CD4-positive, alpha-beta T cell treated with Interleukin-4 for 4 hours (primary cell): ENCODE results near the gene ACSF2.
A peak's percentile ranks its signal among the peaks of the same experiment; 100 is the strongest.
"Not testable (repeated sequence)": the region's sequence is repeated elsewhere in the genome, so short reads cannot be mapped to it uniquely, and the experiment has no call there.

Experiments used
- DNase-seq: peaks from one replicate; pipeline ENCODE4 v3.0.0-alpha.2; 2020

The ACSF2 gene

DNA sequence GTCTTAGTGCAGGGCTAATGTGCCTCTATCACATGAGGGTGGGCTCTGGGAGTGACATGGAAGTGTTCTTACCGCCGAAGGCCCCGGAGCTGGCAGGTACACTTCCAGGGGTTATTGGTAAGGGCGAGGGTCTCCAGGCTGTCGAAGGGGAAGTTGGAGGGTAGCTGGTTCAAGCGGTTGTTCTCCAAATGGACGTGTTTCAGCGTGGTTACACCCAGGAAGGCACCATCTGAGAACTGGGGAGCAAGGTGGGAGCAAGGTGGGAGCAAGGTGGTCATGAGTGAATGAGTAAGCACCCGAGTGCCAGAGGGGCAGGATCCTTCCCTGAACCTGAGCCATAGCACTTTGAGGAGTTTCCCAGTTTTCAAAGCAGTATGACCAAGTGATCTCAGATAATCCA is 39.6 kb downstream of the ACSF2 start:
- DNase-seq, result no peak

DNA sequence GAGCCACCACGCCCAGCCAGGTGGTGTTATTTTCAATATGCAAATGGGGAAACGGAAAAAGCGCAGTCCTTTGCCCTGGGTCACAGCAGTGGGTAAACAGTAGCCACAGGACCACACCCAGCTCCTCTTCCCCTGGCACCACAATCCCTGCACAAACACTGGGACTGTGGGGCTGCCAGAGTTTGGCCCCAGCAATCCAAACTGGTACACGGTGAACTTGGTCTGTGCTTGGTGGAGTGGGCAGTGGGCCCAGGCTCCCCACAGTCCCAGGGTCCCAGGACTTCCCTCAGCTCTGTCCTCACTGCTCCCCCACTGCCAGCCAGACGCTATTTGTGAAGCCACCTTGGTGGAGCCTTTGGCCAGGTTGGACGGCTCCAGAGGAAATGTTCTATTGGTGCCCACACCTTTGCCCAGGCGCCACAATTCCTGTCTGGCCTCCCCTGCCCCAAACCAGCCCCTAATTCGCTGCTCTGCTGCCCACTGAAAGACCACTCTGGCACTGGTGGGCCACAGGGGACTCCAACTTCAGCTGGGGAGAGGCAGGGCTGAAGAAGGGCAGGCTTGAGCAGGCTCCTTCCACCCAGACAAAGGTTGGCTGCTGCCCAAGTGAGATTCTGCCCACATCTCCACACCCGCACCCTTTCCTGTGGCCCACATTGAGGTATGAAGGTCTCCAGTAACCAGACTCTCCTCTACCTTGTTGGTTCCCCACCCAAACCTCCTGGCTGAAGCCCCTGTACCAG is 40.5 kb downstream of the ACSF2 start:
- DNase-seq, result no peak

GRCh38 chr17:50467114-50467854 is 41.3 kb downstream of the ACSF2 start:
- DNase-seq, result no peak

GRCh38 chr17:50467855-50468303 is 41.9 kb downstream of the ACSF2 start:
- no peak for DNase-seq

- no peak for DNase-seq
Observed at GRCh38 chr17:50468304-50469207, 42.5 kb downstream of the ACSF2 start, which contains the start of gene CHAD. Gene CHAD, minus strand, starts transcription at chr17:50468880. Its CDS starts 67 bp downstream, at chr17:50468813.

- no peak for DNase-seq
Observed at GRCh38 chr17:50469208-50469605, 43.2 kb downstream of the ACSF2 start.

DNA sequence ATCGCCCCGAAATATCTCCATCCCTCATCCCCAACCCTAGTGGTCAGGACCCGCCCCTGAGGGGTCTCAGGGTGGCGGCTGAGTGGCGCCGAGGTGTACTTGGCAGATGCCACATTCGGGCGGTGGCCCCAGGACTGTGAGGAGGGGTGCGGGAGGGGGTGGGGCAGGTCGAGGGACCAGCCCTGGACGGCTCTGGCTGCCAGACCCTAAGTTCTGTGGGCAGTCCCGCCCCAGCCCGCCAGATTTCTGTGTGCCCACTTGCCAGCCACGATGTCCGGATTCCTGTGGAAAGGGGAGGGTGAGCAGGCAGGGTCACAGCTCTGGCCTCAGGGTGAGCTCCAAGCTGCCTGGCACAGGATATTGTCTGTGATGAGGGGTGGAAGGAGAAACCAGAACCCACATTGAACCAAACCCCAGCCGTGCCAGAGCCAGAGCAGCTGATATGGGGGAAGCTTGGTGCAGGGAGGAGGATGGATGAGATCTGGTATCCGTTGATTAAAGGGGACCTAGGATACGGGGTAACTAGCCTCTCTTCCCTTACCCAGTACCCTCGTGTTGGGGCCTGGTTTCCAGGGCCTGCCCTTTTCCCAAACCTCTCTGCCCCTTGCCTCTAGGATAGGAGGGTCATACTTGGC is 43.8 kb downstream of the ACSF2 start:
- no peak for DNase-seq

GRCh38 chr17:50470426-50470825 is 44.4 kb downstream of the ACSF2 start:
- no peak for DNase-seq

DNA sequence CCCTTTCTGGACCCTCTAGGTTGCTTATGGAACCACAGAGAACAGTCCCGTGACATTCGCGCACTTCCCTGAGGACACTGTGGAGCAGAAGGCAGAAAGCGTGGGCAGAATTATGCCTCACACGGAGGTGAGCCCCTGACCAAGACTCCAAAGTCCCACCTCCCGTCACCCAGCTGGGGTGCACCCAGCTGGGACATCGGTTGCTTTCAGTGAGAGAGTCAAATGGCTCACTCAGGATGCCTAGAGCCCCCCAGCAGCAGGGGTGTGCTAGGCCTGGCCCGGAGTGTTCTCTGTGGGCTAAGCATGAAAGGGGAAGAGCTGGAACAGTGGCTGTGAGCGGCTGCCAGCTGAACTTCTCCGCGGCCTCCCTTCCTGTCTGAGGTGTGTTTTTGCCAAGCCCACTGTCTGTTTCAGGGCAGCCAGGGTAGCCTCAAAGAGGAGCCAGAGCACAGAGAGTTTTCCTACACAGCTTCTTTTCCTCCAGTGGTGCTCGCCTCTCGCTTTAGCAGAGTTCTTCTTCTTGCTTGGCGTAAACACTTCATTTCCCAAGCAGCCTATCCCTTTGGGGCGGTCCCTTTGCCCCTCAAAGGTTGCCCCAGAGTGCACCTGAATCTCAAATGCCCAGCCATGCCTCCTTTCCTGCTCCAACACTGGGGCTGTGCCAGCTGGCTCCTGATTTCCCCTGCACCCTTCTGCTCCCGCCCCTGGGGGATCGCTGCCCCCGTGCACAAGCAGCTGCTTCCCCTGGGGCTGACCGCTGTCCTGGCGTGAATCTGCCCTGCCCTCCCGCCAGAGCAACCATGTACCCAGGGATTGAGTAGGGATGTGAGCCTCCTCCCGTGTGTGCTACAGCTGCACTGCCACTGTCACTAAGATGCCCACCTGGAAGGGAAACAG is 45.2 kb downstream of the ACSF2 start:
- no peak for DNase-seq

GRCh38 chr17:50472286-50472685 is 46.3 kb downstream of the ACSF2 start:
- DNase-seq, result no peak

GRCh38 chr17:50472761-50473161 is 46.7 kb downstream of the ACSF2 start:
- not testable (repeated sequence) for DNase-seq

DNA sequence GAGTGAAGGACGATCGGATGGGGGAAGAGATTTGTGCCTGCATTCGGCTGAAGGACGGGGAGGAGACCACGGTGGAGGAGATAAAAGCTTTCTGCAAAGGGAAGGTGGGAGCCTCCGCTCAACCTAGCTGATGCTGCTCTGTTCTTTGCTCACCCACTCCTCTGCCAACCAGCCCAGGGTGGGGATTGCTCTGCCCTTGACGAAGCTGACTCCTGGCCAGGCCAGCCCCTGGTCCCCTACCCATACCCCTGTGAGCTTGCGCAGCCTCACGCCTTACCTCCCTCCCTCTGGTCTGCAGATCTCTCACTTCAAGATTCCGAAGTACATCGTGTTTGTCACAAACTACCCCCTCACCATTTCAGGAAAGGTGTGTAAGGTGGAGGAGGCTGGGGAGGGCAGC is 47.9 kb downstream of the ACSF2 start:
- no peak for DNase-seq

DNA sequence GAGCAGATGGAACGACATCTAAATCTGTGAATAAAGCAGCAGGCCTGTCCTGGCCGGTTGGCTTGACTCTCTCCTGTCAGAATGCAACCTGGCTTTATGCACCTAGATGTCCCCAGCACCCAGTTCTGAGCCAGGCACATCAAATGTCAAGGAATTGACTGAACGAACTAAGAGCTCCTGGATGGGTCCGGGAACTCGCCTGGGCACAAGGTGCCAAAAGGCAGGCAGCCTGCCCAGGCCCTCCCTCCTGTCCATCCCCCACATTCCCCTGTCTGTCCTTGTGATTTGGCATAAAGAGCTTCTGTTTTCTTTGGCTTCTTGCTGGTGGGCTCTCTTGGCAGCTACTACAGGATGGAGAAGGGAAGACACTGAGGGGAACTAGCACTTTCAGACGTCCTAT is 48.5 kb downstream of the ACSF2 start:
- DNase-seq, result no peak

DNA sequence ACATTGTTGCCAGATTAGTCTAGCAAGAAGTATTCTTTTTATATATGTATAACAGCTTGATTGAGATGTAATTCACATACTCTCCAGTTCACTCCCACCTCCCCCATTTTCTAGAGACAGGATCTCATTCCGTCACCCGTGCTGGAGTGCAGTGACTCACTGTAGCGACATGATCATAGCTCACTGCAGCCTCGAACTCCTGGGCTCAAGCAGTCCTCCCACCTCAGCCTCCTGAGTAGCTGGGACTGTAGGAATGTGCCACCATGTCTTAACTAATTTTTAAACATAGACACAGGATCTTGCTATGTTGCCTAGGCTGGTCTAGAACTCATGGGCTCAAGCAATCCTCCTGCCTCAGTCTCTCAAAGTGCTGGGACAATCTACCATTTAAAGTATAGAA is 49.3 kb downstream of the ACSF2 start:
- DNase-seq, result no peak

DNA sequence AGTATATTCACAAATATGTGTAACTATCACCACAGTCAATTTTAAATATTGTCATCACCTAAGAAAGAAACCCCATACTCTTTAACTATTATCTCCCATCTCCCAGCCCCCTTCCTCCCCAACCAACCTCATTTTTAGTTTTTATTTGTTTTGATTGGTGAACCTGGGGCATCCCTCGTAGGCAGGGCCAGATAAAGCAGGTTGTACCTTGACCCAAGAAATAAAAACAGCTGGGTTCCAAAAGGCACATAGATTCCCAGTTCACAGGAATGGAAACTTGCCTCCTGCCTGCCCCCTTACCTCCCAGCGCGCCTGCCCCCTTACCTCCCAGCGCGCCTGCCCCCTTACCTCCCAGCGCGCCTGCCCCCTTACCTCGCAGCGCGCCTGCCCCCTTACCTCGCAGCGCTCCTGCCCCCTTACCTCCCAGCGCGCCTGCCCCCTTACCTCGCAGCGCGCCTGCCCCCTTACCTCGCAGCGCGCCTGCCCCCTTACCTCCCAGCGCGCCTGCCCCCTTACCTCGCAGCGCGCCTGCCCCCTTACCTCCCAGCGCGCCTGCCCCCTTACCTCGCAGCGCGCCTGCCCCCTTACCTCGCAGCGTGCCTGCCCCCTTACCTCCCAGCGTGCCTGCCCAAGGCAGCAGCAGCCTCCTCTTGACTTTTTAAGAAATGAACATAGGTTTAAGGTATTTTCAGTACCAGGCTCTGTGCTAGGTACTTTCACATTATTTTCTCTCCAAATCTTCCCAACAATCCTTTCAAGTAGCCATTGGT is 49.9 kb downstream of the ACSF2 start:
- not testable (repeated sequence) for DNase-seq

DNA sequence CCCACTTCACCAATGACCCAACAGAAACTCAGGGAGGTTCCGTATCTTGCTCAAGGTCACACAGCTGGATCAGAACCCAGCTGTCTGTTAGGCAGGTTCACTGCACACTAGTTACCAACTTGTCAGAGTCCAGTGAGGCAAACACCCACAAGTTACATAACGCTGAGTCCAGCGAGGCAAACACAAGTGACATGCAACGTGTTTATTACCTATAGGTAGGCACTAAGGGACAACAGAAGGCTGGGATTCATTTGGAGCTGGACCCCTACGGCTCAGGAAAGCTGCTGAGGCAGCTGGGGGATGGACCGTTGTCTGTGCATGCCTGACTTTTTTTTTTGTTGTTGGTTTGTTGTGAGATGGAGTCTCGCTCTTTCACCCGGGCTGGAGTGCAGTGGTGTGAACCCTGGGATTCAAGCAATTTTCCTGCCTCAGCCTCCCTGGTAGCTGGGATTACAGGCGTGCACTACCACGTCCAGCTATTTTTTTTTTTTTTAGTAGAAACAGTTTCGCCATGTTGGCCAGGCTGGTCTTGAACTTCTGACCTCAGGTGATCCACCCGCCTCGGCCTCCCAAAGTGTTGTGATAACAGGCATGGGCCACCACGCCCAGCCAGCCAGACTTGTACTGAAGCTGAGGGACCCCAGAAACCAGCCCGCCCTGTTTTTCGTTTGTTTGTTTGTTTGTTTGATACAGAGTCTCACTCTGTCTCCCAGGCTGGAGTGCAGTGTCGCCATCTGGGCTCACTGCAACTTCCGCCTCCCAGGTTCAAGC is 50.7 kb downstream of the ACSF2 start:
- no peak for DNase-seq

DNA sequence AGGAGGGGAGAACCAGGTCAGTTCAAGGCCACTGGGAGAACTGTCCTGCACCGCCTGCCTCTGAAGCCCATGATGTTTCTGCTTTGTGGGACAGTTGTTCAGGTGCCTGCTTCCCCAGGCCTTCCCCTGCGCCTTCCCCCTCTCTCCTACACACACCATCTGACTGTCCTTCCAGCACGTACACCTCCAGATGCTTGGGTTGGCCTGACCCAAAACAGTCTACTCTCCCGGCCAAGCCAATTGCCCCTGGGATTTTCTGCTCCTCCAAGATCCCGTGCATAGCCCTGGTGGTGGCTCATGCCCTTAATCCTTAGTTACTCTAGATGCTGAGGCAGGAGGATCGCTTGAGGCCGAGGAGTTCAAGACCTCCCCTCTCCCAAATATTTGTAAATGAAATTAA is 52.0 kb downstream of the ACSF2 start:
- DNase-seq, result no peak

DNA sequence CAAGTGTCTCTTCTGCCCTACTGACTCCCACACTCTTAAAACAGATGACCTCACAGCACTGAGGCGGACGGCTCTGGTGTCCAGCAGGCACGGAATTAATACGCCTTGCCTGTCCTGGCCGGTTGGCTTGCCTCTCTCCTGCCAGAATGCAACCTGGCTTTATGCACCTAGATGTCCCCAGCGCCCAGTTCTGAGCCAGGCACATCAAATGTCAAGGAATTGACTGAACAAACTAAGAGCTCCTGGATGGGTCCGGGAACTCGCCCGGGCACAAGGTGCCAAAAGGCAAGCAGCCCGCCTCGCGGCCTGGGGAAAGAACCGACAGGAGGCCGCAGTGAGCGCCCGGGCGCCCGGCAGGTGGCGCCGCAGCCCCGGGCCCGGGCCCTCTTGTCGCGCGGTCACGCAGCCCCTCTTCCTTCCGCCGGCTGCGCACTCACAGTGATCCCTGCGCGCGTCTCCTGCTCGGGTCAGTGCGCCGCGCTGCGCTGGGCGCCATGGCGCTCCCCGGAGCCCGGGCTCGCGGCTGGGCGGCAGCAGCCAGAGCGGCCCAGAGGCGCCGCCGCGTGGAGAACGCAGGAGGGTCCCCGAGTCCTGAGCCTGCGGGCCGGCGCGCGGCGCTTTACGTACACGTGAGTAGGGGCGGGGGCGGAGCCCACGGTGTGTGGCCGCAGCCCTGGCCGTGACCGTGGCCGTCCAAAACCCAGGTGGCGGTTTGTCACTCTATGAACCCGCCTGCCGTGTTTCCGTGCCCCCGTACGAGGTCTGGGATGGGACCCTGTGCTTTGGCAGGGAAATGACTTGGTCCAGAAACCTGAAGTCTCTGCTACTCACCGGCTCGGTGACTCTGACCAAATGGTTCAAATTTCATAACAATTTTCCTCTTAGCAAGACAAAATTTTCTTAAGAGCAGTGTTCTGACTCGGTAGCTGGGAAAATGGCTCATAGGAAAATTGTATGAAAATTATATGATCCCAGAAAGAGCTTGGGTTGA is 52.7 kb downstream of the ACSF2 start, which contains the start of gene RSAD1:
Gene RSAD1, plus strand, starts transcription at position 470 of the 991 bp plus-strand sequence. Its CDS starts 25 bp downstream, at position 495.
- peak; percentile 87 for DNase-seq
